ENCODE results near the gene STEEP1. TPM values are rescaled to one million over a fixed set of nuclear protein-coding genes. Genes with fewer than 3 reads are reported as not detected.
"Not testable (repeated sequence)": the region's sequence is repeated elsewhere in the genome, so short reads cannot be mapped to it uniquely, and the experiment has no call there.

The STEEP1 gene
- total RNA-seq, 2 donors from 2014 or later, result 32.0 to 51.9 TPM

DNA sequence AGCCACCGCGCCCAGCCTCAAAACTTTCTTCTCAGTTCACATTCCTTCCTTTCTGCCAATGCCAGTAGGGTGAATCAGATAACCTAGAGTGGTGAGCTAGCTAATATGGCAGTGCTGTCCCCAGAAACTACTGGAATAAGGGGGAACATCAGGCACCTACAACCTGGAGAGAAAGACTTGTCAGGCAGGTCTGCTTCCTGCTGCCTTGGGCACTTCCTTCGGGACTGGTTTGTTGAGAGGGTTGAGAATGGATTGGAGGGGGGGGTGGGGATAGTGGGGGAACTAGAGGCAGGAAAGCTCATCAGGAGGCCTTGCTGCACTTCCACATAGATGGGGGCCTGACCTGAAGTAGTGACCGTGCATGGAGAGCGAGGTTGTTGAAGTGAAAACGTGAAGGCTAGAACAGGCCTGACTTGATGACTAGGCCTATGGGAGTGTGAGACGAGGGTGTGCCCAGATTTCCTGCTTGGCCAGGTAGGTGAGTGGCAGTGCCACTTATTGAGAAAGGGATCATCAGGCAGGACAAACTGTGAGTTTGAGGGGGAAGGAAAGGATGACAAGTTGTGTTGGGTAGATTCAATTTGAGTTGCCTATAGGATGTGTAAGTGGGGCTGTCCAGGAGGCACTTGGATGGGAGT, 63.6 kb downstream of the STEEP1 start:
- DNase-seq (ENCODE audit: low spot score) (no peak), ATAC-seq (ENCODE audit: insufficient number of reproducible peaks, low FRiP score, low read depth) (no peak)
- Histone ChIP-seq H3K9me3 (no peaks in the 10 kb centered on the region), H3K36me3 (no peaks in the 10 kb centered on the region), H3K4me3 (no peak overlapping the region), H3K27me3 (replicated peaks; ENCODE audit: insufficient read depth) (no peaks in the 10 kb centered on the region), H3K4me1 (ENCODE audit: control insufficient read depth in 1 of 2, low read depth in 2 of 2) (peaks cover 4 to 16% of the 10 kb centered on the region in 2 donors), H3K27ac (no peak overlapping the region)
- TF ChIP-seq, protein P1, sequence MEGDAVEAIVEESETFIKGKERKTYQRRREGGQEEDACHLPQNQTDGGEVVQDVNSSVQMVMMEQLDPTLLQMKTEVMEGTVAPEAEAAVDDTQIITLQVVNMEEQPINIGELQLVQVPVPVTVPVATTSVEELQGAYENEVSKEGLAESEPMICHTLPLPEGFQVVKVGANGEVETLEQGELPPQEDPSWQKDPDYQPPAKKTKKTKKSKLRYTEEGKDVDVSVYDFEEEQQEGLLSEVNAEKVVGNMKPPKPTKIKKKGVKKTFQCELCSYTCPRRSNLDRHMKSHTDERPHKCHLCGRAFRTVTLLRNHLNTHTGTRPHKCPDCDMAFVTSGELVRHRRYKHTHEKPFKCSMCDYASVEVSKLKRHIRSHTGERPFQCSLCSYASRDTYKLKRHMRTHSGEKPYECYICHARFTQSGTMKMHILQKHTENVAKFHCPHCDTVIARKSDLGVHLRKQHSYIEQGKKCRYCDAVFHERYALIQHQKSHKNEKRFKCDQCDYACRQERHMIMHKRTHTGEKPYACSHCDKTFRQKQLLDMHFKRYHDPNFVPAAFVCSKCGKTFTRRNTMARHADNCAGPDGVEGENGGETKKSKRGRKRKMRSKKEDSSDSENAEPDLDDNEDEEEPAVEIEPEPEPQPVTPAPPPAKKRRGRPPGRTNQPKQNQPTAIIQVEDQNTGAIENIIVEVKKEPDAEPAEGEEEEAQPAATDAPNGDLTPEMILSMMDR (IDR thresholded peaks at IDR 0.05), result no peak

DNA sequence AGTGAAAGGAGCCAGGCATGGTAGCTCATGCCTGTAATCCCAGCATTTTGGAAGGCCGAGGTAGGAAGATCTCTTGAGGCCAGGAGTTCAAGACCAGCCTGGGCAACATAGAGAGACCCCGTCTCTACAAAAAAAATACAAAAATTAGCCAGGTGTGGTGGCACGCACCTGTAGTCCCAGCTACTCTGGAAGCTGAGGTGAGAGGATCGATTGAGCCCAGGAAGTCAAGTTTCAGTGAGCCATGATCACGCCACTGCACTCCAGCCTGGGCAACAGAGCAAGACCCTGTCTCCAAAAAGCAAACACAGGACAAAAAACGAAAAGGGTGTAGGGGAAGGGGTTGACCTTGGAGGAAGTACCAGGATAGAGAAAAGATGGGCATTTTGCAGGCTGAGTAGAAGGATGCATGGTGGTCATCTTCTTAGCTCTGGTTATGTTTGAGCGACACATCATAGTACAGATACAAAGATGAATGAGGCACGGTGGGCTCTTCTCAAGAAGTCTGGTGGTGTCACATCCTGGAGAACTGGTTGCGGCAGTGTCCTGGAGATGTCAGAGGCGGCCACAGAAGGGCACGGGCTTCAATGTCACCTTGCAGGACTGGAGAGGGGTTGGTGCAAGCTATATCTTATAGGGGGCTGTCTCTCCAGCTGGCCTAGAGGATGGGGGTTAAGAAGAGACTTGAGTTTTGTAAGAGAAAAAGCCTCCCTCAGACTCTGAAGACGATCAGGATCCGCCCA, 65.0 kb downstream of the STEEP1 start:
- H3K36me3 ChIP-seq, result no peaks in the 10 kb centered on the region
- H3K27me3 ChIP-seq (replicated peaks; ENCODE audit: insufficient read depth), result no peaks in the 10 kb centered on the region
- peaks cover 4 to 16% of the 10 kb centered on the region in 2 donors for H3K4me1 ChIP-seq (ENCODE audit: control insufficient read depth in 1 of 2, low read depth in 2 of 2)
- no peak for DNase-seq (ENCODE audit: low spot score)
- TF ChIP-seq, protein P1 (IDR thresholded peaks at IDR 0.05), result no peak
- no peak overlapping the region for H3K27ac ChIP-seq
- no peaks in the 10 kb centered on the region for H3K9me3 ChIP-seq
- no peak overlapping the region for H3K4me3 ChIP-seq
- ATAC-seq (ENCODE audit: insufficient number of reproducible peaks, low FRiP score, low read depth), result no peak

DNA sequence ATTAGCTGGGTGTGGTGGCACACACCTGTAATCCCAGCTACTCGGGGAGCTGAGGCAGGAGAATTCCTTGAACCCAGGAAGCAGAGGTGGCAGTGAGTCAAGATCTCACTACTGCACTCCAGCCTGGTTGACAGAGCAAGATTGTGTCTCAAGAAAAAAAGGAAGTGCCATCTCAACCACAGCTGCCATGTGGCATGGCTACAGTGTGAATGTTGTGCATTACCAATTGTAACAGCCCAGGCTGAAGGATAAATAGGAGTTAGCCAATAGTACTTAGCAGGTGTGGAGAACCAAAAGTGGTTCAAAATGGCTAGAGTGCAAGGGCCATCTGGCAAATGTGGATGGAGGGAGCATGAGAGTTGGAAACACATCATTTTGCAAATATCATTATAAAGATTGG, 68.0 kb downstream of the STEEP1 start:
- no peaks in the 10 kb centered on the region for H3K27me3 ChIP-seq (replicated peaks; ENCODE audit: insufficient read depth)
- no peak overlapping the region for H3K4me3 ChIP-seq
- TF ChIP-seq, protein P1 (IDR thresholded peaks at IDR 0.05), result no peak
- peaks cover 0 to 2% of the 10 kb centered on the region in 2 donors for H3K4me1 ChIP-seq (ENCODE audit: control insufficient read depth in 1 of 2, low read depth in 2 of 2)
- H3K27ac ChIP-seq, result no peak overlapping the region
- ATAC-seq (ENCODE audit: insufficient number of reproducible peaks, low FRiP score, low read depth) (no peak), DNase-seq (ENCODE audit: low spot score) (no peak)
- no peaks in the 10 kb centered on the region for H3K36me3 ChIP-seq
- no peaks in the 10 kb centered on the region for H3K9me3 ChIP-seq

DNA sequence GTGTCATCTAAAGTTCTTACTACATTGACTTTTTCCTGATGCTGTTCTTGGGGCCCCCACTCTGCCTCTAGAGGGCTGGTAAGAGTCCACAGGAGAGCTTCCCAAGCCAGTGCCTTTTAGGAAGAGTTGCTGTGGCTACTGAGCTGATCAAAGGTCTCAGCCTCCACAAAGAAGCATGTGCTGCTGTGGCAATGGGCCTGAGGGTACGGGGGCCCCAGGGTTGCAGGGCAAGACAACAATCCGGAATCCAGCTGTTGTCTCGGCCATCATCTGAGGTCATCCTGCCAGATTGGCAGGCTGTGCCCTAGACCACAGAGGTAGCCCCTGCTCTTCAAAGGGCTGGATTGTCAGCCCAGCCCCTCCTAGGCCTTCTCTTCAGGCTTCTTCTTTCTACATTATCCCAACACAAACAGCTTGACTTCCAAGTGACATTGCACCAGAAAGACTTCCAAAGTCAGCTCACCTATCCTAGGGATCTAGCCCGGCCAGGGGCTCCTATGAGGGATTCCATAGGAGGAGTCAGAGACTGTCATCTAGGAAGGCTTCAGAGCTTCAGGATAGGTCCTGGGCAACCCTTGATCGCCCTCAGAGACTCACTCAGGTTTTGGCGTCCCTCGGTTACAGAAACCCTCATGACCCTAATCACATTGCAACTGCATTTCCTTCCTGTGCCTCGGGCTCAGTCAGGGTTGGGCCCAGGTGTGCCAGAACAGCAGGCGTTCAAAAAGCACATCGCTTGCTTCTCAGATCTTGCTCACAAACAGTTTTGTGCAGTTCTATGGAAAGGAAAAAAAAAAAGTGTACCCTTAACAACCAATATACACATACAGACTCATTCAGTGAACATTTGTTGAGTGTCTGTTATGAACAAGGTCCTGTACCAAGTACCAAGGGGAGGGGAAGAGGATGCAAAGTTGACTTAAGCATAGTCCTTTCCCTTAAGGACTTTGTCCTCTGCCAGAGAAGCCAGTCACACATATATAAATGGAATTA, 69.2 kb downstream of the STEEP1 start:
- H3K27ac ChIP-seq, result no peak overlapping the region
- H3K27me3 ChIP-seq (replicated peaks; ENCODE audit: insufficient read depth), result no peaks in the 10 kb centered on the region
- TF ChIP-seq, protein P1 (IDR thresholded peaks at IDR 0.05), result no peak
- no peak overlapping the region for H3K4me3 ChIP-seq
- no peaks in the 10 kb centered on the region for H3K36me3 ChIP-seq
- DNase-seq (ENCODE audit: low spot score) (no peak), ATAC-seq (ENCODE audit: insufficient number of reproducible peaks, low FRiP score, low read depth) (no peak)
- H3K4me1 ChIP-seq (ENCODE audit: control insufficient read depth in 1 of 2, low read depth in 2 of 2), result no peaks in the 10 kb centered on the region
- H3K9me3 ChIP-seq, result no peaks in the 10 kb centered on the region

DNA sequence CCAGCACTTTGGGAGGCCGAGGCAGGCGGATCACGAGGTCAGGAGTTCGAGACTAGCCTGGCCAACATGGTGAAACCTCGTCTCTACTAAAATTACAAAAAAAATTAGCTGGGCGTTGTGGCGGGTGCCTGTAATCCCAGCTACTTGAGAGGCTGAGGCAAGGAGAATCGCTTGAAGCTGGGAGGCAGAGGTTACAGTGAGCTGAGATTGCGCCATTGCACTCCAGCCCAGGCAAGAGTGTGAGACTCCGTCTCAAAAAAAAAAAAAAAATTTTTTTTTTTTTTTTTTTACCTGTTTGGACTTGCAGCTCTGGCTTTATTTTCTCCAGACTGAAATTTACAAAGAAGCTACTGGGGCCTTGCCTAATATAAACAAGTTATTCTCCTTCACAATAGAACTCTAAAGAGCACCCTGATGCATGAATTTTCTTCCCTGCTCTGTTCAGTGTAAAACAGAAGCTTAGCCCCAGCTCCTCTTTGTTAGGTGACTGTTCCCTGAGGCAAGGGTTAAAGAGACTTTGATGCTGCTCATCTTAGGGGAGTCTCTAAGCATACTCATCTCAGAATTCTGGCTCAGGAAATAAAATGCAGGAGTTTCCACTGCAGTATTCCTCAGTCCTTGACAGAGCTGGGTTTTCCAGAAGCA, 71.2 kb downstream of the STEEP1 start:
- not testable (repeated sequence) for H3K4me1 ChIP-seq (ENCODE audit: control insufficient read depth in 1 of 2, low read depth in 2 of 2); H3K27ac ChIP-seq; DNase-seq (ENCODE audit: low spot score); H3K27me3 ChIP-seq (replicated peaks; ENCODE audit: insufficient read depth); H3K4me3 ChIP-seq; ATAC-seq (ENCODE audit: insufficient number of reproducible peaks, low FRiP score, low read depth); H3K36me3 ChIP-seq; H3K9me3 ChIP-seq
